ENCODE results near the gene PHACTR3.
"Not testable (repeated sequence)": the region's sequence is repeated elsewhere in the genome, so short reads cannot be mapped to it uniquely, and the experiment has no call there.

PHACTR3 gene

DNA sequence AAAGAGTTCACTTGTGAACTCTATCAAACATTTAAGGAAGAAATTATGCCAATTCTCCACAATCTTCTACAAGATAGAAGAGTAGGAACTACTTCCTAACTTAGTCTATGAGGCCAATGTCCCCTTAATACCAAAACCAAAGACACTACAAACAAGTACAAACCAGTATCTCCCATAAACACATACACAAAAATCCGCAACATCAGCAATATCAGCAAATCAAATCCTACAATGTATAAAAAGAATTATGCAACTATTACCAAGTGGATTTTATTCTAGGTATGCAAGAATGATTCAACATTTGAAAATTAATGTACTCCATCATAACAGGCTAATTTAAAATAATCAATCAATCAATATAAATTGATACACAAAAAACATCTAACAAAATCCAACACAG lies 283.7 kb downstream of the PHACTR3 start:
- H3K27ac ChIP-seq (ENCODE audit: poor library complexity, severe bottlenecking): no peak overlapping the region
- H3K36me3 ChIP-seq (ENCODE audit: low read depth): peaks cover 31% of the 10 kb centered on the region
- ATAC-seq (ENCODE audit: low read depth) (no peak), DNase-seq (ENCODE audit: low spot score) (no peak)
- H3K4me3 ChIP-seq (ENCODE audit: severe bottlenecking): no peak overlapping the region
- H3K27me3 ChIP-seq (ENCODE audit: insufficient read depth, poor library complexity, severe bottlenecking): no peaks in the 10 kb centered on the region
- no peaks in the 10 kb centered on the region for H3K4me1 ChIP-seq (ENCODE audit: insufficient read depth, poor library complexity, severe bottlenecking)
- TF ChIP-seq, protein P1, sequence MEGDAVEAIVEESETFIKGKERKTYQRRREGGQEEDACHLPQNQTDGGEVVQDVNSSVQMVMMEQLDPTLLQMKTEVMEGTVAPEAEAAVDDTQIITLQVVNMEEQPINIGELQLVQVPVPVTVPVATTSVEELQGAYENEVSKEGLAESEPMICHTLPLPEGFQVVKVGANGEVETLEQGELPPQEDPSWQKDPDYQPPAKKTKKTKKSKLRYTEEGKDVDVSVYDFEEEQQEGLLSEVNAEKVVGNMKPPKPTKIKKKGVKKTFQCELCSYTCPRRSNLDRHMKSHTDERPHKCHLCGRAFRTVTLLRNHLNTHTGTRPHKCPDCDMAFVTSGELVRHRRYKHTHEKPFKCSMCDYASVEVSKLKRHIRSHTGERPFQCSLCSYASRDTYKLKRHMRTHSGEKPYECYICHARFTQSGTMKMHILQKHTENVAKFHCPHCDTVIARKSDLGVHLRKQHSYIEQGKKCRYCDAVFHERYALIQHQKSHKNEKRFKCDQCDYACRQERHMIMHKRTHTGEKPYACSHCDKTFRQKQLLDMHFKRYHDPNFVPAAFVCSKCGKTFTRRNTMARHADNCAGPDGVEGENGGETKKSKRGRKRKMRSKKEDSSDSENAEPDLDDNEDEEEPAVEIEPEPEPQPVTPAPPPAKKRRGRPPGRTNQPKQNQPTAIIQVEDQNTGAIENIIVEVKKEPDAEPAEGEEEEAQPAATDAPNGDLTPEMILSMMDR (IDR thresholded peaks at IDR 0.05; ENCODE audit: poor library complexity, severe bottlenecking): no peak
- no peaks in the 10 kb centered on the region for H3K9me3 ChIP-seq (ENCODE audit: severe bottlenecking)

DNA sequence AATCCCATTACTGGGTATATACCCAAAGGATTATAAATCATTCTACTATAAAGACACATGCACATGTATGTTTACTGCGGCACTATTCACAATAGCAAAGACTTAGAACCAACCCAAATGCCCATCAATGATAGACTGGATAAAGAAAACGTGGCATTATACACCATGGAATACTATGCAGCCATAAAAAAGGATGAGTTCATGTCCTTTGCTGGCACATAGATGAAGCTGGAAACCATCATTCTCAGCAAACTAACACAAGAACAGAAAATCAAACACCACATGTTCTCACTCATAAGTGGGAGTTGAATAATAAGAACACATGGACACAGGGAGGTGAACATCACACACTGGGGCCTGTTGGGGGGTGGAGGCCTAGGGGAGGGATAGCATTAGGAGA lies 285.7 kb downstream of the PHACTR3 start:
- not testable (repeated sequence) for H3K4me1 ChIP-seq (ENCODE audit: insufficient read depth, poor library complexity, severe bottlenecking); ATAC-seq (ENCODE audit: low read depth); H3K27ac ChIP-seq (ENCODE audit: poor library complexity, severe bottlenecking); H3K9me3 ChIP-seq (ENCODE audit: severe bottlenecking); H3K27me3 ChIP-seq (ENCODE audit: insufficient read depth, poor library complexity, severe bottlenecking); DNase-seq (ENCODE audit: low spot score); H3K4me3 ChIP-seq (ENCODE audit: severe bottlenecking)
- peaks cover 18% of the 10 kb centered on the region for H3K36me3 ChIP-seq (ENCODE audit: low read depth)

DNA sequence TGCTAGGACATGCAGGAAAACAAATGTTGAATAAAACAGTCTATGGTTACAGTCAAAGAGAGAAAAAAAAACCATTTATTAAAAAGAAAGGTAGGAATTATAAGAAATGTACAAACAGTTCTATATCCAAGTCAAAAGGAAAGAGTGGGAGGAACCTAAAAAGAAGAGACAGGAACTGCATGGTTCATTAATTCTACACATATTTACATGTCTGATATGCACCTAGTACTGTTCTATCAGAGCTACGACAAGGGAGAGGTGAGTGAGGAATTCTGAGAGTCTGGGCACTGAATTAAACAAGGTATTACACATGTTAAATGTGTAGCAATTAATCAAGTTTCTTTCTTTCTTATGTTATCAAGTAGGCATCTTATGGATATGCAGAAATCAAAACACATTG lies 287.2 kb downstream of the PHACTR3 start:
- no peak overlapping the region for H3K4me3 ChIP-seq (ENCODE audit: severe bottlenecking)
- no peaks in the 10 kb centered on the region for H3K27me3 ChIP-seq (ENCODE audit: insufficient read depth, poor library complexity, severe bottlenecking)
- peaks cover 10% of the 10 kb centered on the region for H3K36me3 ChIP-seq (ENCODE audit: low read depth)
- no peak overlapping the region for H3K27ac ChIP-seq (ENCODE audit: poor library complexity, severe bottlenecking)
- H3K4me1 ChIP-seq (ENCODE audit: insufficient read depth, poor library complexity, severe bottlenecking): no peaks in the 10 kb centered on the region
- DNase-seq (ENCODE audit: low spot score) (no peak), ATAC-seq (ENCODE audit: low read depth) (0 out of 3 replicates have a peak, but pooled peaks have one; percentile 36)
- TF ChIP-seq, protein P1 (IDR thresholded peaks at IDR 0.05; ENCODE audit: poor library complexity, severe bottlenecking): no peak
- no peaks in the 10 kb centered on the region for H3K9me3 ChIP-seq (ENCODE audit: severe bottlenecking)

DNA sequence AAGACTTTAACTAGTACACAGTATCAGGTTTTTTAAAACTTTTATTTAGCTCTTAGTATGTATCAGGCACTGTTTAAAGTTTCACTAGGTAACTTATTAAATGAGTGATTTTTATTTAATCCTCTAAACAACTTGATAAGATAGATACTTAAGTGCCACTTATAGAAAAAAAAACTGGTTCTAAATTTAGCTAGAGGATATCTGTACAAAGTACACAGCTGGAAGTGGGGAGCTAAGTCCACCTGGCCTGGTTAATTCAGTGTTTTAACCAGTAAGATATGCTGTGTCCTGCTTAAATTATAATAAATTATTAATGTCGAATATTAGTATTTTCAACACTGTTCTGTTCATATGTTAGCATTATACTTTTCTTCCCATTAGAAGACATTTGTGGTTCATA lies 291.6 kb downstream of the PHACTR3 start:
- ATAC-seq (ENCODE audit: low read depth) (no peak), DNase-seq (ENCODE audit: low spot score) (no peak)
- Histone ChIP-seq H3K4me1 (ENCODE audit: insufficient read depth, poor library complexity, severe bottlenecking) (no peaks in the 10 kb centered on the region), H3K27me3 (ENCODE audit: insufficient read depth, poor library complexity, severe bottlenecking) (no peaks in the 10 kb centered on the region), H3K4me3 (ENCODE audit: severe bottlenecking) (no peak overlapping the region), H3K9me3 (ENCODE audit: severe bottlenecking) (no peaks in the 10 kb centered on the region), H3K36me3 (ENCODE audit: low read depth) (peaks cover 4% of the 10 kb centered on the region; the same call in 1 of the 2 replicates), H3K27ac (ENCODE audit: poor library complexity, severe bottlenecking) (no peak overlapping the region)
- TF ChIP-seq, protein P1 (IDR thresholded peaks at IDR 0.05; ENCODE audit: poor library complexity, severe bottlenecking): no peak
